ENCODE measurements around the gene CLCN6. TPM values are rescaled to one million over a fixed set of nuclear protein-coding genes. Genes with fewer than 3 reads are reported as not detected.

CLCN6 gene
- total RNA-seq, 5 donors from 2014 or later (not counting 1 experiment from before 2014, with no cell fraction given) = 17.3 to 23.0 (median 21.3) TPM

Other genes starting within 250 kb of the CLCN6 start
- gene FBXO2, start 151.8 kb upstream of the CLCN6 start, total RNA-seq = 1 to 10 TPM; 4.7 to 8.4 (median 6.3) TPM
- gene FBXO44, start 151.3 kb upstream of the CLCN6 start, total RNA-seq = 10 to 100 TPM; 46.7 to 64.5 (median 54.3) TPM
- 1 to 10 TPM; 2.6 to 7.8 (median 6.0) TPM for gene FBXO6, start 142.0 kb upstream of the CLCN6 start, total RNA-seq
- 10 to 100 TPM; 22.4 to 28.5 (median 24.0) TPM for gene MAD2L2, start 125.0 kb upstream of the CLCN6 start, total RNA-seq
- 1 to 10 TPM in 1 of 5 donors, under 1 TPM in 4; 0.18 to 2.0 (median 0.23) TPM for gene DRAXIN, start 114.5 kb upstream of the CLCN6 start, total RNA-seq
- gene AGTRAP, start 70.1 kb upstream of the CLCN6 start, total RNA-seq = 10 to 100 TPM; 15.8 to 30.4 (median 19.5) TPM
- gene C1orf167, start 44.0 kb upstream of the CLCN6 start, total RNA-seq = not detected
- 10 to 100 TPM; 40.2 to 62.2 (median 48.2) TPM for gene MTHFR, start 227 bp upstream of the CLCN6 start, total RNA-seq
- gene NPPA, start 41.6 kb downstream of the CLCN6 start, total RNA-seq = not detected
- not detected for gene NPPB, start 52.8 kb downstream of the CLCN6 start, total RNA-seq
- gene KIAA2013, start 120.2 kb downstream of the CLCN6 start, total RNA-seq = 10 to 100 TPM; 15.9 to 40.0 (median 35.4) TPM
- 1 to 10 TPM; 2.6 to 6.9 (median 4.6) TPM for gene PLOD1, start 128.5 kb downstream of the CLCN6 start, total RNA-seq
- 10 to 100 TPM; 38.0 to 47.0 (median 40.7) TPM for gene MFN2, start 174.3 kb downstream of the CLCN6 start, total RNA-seq
- gene MIIP, start 213.3 kb downstream of the CLCN6 start, total RNA-seq = 10 to 100 TPM; 26.5 to 51.3 (median 43.4) TPM